IMR-90 (cell line): ENCODE measurements around the gene SGSH. TPM values are rescaled to one million over a fixed set of nuclear protein-coding genes. Genes with fewer than 3 reads are reported as not detected.
A peak's percentile ranks its signal among the peaks of the same experiment; 100 is the strongest.

ENCODE experiments used
- ATAC-seq: fragments of 200-7000 bp; cut with Tn5 transposase; 2 replicates; pipeline ENCODE4 v1.9.1; 2020; ENCODE audit warnings: low read depth, mild to moderate bottlenecking, moderate library complexity
- BruUV-seq: library from RNA; stranded (reverse); fragments of 400-500 nt; replicated peaks from 2 replicates; lab custom pipeline; 2021; lab: Mats Ljungman, UMichigan
- CTCF ChIA-PET: fragments of 300-600 bp; formaldehyde crosslinking; extraction: SDS; loops from one replicate; lab custom pipeline; 2021; ENCODE audit warnings: antibody characterized with exemption; lab: Yijun Ruan, JAX
- POLR2A ChIA-PET: fragments of 300-600 bp; sonication (Branson Sonifier 250); formaldehyde crosslinking; loops from one replicate; lab custom pipeline; 2022; ENCODE audit warnings: antibody characterized with exemption; ENCODE audit not compliant: unreplicated experiment; lab: Charles Lee
- DNase-seq: peaks from one replicate; pipeline ENCODE4 v3.0.0; 2013
- H2AFZ ChIP-seq: replicated peaks from 2 replicates; pipeline ENCODE3; 2013; ENCODE audit warnings: low read length, mild to moderate bottlenecking; ENCODE audit not compliant: poor library complexity
- H2AK5ac ChIP-seq: 2 replicates; pipeline ENCODE4 v1.6.1; 2013; ENCODE audit warnings: low read depth, low read length, inconsistent platforms
- H2AK9ac ChIP-seq: replicated peaks from 2 replicates; pipeline ENCODE3; 2013; ENCODE audit warnings: mild to moderate bottlenecking, low read depth, low read length, moderate library complexity; ENCODE audit not compliant: poor library complexity
- H2BK120ac ChIP-seq: 2 replicates; pipeline ENCODE4 v1.6.1; 2013; ENCODE audit warnings: low read depth, low read length, inconsistent platforms
- H2BK15ac ChIP-seq: 3 replicates; pipeline ENCODE4 v1.6.1; 2013; ENCODE audit warnings: low read depth, low read length, inconsistent platforms
- H2BK20ac ChIP-seq: 2 replicates; pipeline ENCODE4 v1.6.1; 2013; ENCODE audit warnings: low read depth, mild to moderate bottlenecking, inconsistent platforms, low read length, moderate library complexity
- H2BK5ac ChIP-seq: 2 replicates; pipeline ENCODE4 v1.6.1; 2013; ENCODE audit warnings: mild to moderate bottlenecking, low read depth, low read length, inconsistent platforms; ENCODE audit not compliant: poor library complexity, severe bottlenecking
- H3K14ac ChIP-seq: replicated peaks from 2 replicates; pipeline ENCODE4 v1.6.1; 2013; ENCODE audit warnings: low read depth, low read length, inconsistent platforms
- H3K18ac ChIP-seq: 2 replicates; pipeline ENCODE4 v1.6.1; 2013; ENCODE audit warnings: low read depth, low read length, control low read depth
- H3K23ac ChIP-seq: 2 replicates; pipeline ENCODE4 v1.6.1; 2013; ENCODE audit warnings: low read depth, low read length, inconsistent platforms
- H3K27ac ChIP-seq: 2 replicates; pipeline ENCODE4 v1.5.1; 2013; ENCODE audit warnings: mild to moderate bottlenecking, control low read depth, low read length; ENCODE audit not compliant: insufficient read depth
- H3K27me3 ChIP-seq: 2 replicates; pipeline ENCODE4 v1.6.1; 2013; ENCODE audit warnings: low read length; ENCODE audit not compliant: control insufficient read depth, insufficient read depth
- H3K36me3 ChIP-seq: 2 replicates; pipeline ENCODE4 v1.6.1; 2013; ENCODE audit warnings: low read length, mixed read lengths; ENCODE audit not compliant: control insufficient read depth, insufficient read depth
- H3K4ac ChIP-seq: 2 replicates; pipeline ENCODE4 v1.6.1; 2013; ENCODE audit warnings: low read depth, low read length, inconsistent platforms
- H3K4me1 ChIP-seq: 2 replicates; pipeline ENCODE4 v1.6.1; 2013; ENCODE audit warnings: low read length, mixed read lengths; ENCODE audit not compliant: control insufficient read depth, insufficient read depth
- H3K4me2 ChIP-seq: 2 replicates; pipeline ENCODE4 v1.6.1; 2013; ENCODE audit warnings: low read depth, mild to moderate bottlenecking, control low read depth, low read length, moderate library complexity
- H3K4me3 ChIP-seq: 2 replicates; pipeline ENCODE4 v1.5.1; 2013; ENCODE audit warnings: low read depth, mild to moderate bottlenecking, control low read depth, low read length, moderate library complexity; ENCODE audit not compliant: insufficient read depth
- H3K56ac ChIP-seq: 2 replicates; pipeline ENCODE4 v1.6.1; 2013; ENCODE audit warnings: low read length, inconsistent platforms; ENCODE audit not compliant: insufficient read depth; ENCODE audit errors: extremely low read depth
- H3K79me1 ChIP-seq, 2 experiments: 2 replicates each; pipeline ENCODE4 v1.6.1; 2013; ENCODE audit warnings: low read length in 2 of 2, inconsistent platforms in 1 of 2, low read depth in 1 of 2
- H3K9ac ChIP-seq: 2 replicates; pipeline ENCODE4 v1.6.1; 2013; ENCODE audit warnings: low read depth, low read length, control low read depth
- H3K9me1 ChIP-seq: 2 replicates; pipeline ENCODE4 v1.6.1; 2013; ENCODE audit warnings: low read length, inconsistent platforms; ENCODE audit not compliant: insufficient read depth
- H3K9me3 ChIP-seq: 2 replicates; pipeline ENCODE4 v1.6.1; 2013; ENCODE audit warnings: low read length; ENCODE audit not compliant: control insufficient read depth, insufficient read depth
- H4K20me1 ChIP-seq: 2 replicates; pipeline ENCODE4 v1.6.1; 2013; ENCODE audit warnings: low read length, inconsistent platforms; ENCODE audit not compliant: insufficient read depth
- H4K5ac ChIP-seq: 2 replicates; pipeline ENCODE4 v1.6.1; 2013; ENCODE audit warnings: mild to moderate bottlenecking, low read depth, low read length, control low read depth
- H4K8ac ChIP-seq, 2 experiments: 2 replicates each; pipeline ENCODE4 v1.6.1; 2013; ENCODE audit warnings: low read depth in 2 of 2, low read length in 2 of 2, control low read depth in 1 of 2, inconsistent platforms in 1 of 2
- H4K91ac ChIP-seq: 2 replicates; pipeline ENCODE4 v1.6.1; 2013; ENCODE audit warnings: low read depth, low read length, inconsistent platforms; ENCODE audit not compliant: insufficient read depth
- BHLHE40 ChIP-seq: fragments of 150-350 bp; IDR thresholded peaks from 2 replicates; pipeline ENCODE4 v1.6.1; 2016; ENCODE audit warnings: mild to moderate bottlenecking, low read depth, low read length
- CEBPB ChIP-seq: IDR thresholded peaks from 2 replicates; pipeline ENCODE4 v1.6.1; 2012; ENCODE audit warnings: low read depth, low read length, improper control_type of control experiment
- CHD1 ChIP-seq: IDR thresholded peaks from 2 replicates; pipeline ENCODE4 v1.6.1; 2012; ENCODE audit warnings: low read depth, low read length, improper control_type of control experiment
- CTCF ChIP-seq: conservative IDR thresholded peaks from 2 replicates; pipeline ENCODE4 v1.5.1; 2012; ENCODE audit warnings: mild to moderate bottlenecking, low read depth, low read length, improper control_type of control experiment
- ELK1 ChIP-seq: fragments of 150-350 bp; IDR thresholded peaks from 2 replicates; pipeline ENCODE4 v1.6.1; 2016; ENCODE audit warnings: low read depth, mild to moderate bottlenecking, low read length, moderate library complexity, borderline replicate concordance
- FOS ChIP-seq: fragments of 150-350 bp; IDR thresholded peaks from 2 replicates; pipeline ENCODE4 v1.6.1; 2016; ENCODE audit warnings: low read depth, low read length
- MAFK ChIP-seq: IDR thresholded peaks from 2 replicates; pipeline ENCODE4 v1.6.1; 2012; ENCODE audit warnings: low read depth, low read length, improper control_type of control experiment
- MAZ ChIP-seq: IDR thresholded peaks from 2 replicates; pipeline ENCODE4 v1.6.1; 2012; ENCODE audit warnings: low read depth, mild to moderate bottlenecking, low read length, improper control_type of control experiment, moderate library complexity, borderline replicate concordance
- MXI1 ChIP-seq: IDR thresholded peaks from 2 replicates; pipeline ENCODE4 v1.6.1; 2012; ENCODE audit warnings: low read depth, mild to moderate bottlenecking, low read length, moderate library complexity, borderline replicate concordance
- NFE2L2 ChIP-seq: fragments of 150-350 bp; IDR thresholded peaks from 2 replicates; pipeline ENCODE4 v1.6.1; 2016; ENCODE audit warnings: low read depth, mild to moderate bottlenecking, low read length
- POLR2A ChIP-seq: IDR thresholded peaks from 2 replicates; pipeline ENCODE4 v1.6.1; 2012; ENCODE audit warnings: mild to moderate bottlenecking, low read depth, low read length
- RAD21 ChIP-seq: IDR thresholded peaks from 2 replicates; pipeline ENCODE4 v1.6.1; 2012; ENCODE audit warnings: low read length, improper control_type of control experiment
- RCOR1 ChIP-seq: IDR thresholded peaks from 2 replicates; pipeline ENCODE4 v1.6.1; 2012; ENCODE audit warnings: mild to moderate bottlenecking, low read length, improper control_type of control experiment; ENCODE audit not compliant: insufficient replicate concordance
- SMC3 ChIP-seq: fragments of 150-350 bp; IDR thresholded peaks from 2 replicates; pipeline ENCODE4 v1.6.1; 2016; ENCODE audit warnings: low read depth, mild to moderate bottlenecking, antibody characterized with exemption, low read length, moderate library complexity
- WGBS, 2 experiments: methylation state at CpG; one replicate each; pipeline versions ENCODE4 v1.1.5 to v1.1.7; 2013; ENCODE audit warnings: missing lambda C conversion rate in 2 of 2; ENCODE audit not compliant: insufficient read length in 1 of 2; ENCODE audit errors: extremely low coverage in 2 of 2; 5-methylcytosine and 5-hydroxymethylcytosine counted together
- dilution Hi-C: fragments of 300-500 bp; cut with HindIII; formaldehyde crosslinking; loops from one replicate; pipeline ENCODE4 v1.14.3; 2018; ENCODE audit warnings: low sequenced_read_pairs; ENCODE audit not compliant: unreplicated experiment
- in situ Hi-C: fragments of 300-500 bp; cut with MboI; formaldehyde crosslinking; loops from 3 replicates; pipeline ENCODE4 v1.14.3; 2019; ENCODE audit warnings: low sequenced_read_pairs, inconsistent platforms, mixed read lengths
- intact Hi-C: fragments of 100-400 bp; cut with micrococcal nuclease; formaldehyde crosslinking; loops from 2 replicates; pipeline ENCODE4 v1.10.0; 2022
- polyA plus RNA-seq, 3 experiments: library from polyadenylated mRNA; depleted of rRNA; stranded (reverse); fragments of >200 nt; gene quantifications; 2 replicates each; pipeline ENCODE4 v1.2.3, GENCODE V29; 2012; ENCODE audit warnings: low replicate concordance in 1 of 3
- total RNA-seq: library from RNA; depleted of rRNA; stranded (reverse); fragments of >200 nt; gene quantifications from 2 replicates; pipeline ENCODE4 v1.2.3, GENCODE V29; 2012
- TF ChIP-seq, protein P1 (sequence below): fragments of 150-350 bp; IDR thresholded peaks from 2 replicates; pipeline ENCODE4 v1.6.1; 2017; ENCODE audit warnings: mild to moderate bottlenecking, antibody characterized with exemption, low read length, low read depth

SGSH gene
- total and polyA plus RNA-seq, 2 of the 4 experiments (the other 2 are of a cell fraction): 3.0 to 41.5 TPM

DNA sequence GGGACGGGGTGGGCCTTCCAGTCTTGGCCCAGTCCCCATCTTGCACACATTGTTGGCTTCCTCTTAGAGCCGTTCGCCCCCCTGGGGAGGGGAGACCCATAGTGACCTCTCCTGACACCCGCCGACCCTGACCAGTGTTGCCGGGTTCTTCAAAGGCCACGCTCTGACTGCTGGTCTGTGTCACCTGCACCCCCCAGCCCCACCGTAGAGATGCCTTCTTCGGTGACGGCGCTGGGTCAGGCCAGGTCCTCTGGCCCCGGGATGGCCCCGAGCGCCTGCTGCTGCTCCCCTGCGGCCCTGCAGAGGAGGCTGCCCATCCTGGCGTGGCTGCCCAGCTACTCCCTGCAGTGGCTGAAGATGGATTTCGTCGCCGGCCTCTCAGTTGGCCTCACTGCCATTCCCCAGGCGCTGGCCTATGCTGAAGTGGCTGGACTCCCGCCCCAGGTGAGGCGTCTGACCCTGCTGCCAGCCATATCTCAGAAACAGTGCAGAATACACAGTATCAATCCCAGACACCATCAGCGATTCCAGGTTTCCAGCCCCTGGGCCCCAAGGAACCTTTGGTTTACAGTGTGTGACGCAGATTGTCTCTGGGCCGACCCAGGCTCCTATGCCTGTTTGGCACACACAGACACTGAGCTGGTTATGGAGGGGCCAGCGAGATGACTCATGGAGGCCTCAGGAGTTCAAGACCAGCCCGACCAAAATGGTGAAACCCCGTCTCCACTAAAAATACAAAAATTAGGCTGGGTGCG lies 1.4 kb upstream of the SGSH start:
- Histone ChIP-seq H4K5ac (no peak overlapping the region), H2AFZ (peak overlapping the region; percentile 80), H4K8ac (no peak overlapping the region), H3K4ac (peak overlapping the region; percentile 11), H2AK5ac (peak overlapping the region; percentile 46; the same call in 1 of the 2 replicates), H3K4me2 (peak overlapping the region; percentile 33), H2BK5ac (no peak overlapping the region), H3K56ac (no peak overlapping the region), H3K4me1 (peaks cover 6% of the 10 kb centered on the region; the same call in 1 of the 2 replicates), H3K4me3 (peak overlapping the region; percentile 67), H3K9ac (peak overlapping the region; percentile 40), H3K14ac (no peak overlapping the region), H4K91ac (no peak overlapping the region), H3K27ac (no peak overlapping the region), H2BK120ac (no peak overlapping the region), H3K36me3 (peaks cover 24% of the 10 kb centered on the region), H3K9me3 (no peaks in the 10 kb centered on the region), H2AK9ac (peak overlapping the region; percentile 97), H3K9me1 (peaks cover 28% of the 10 kb centered on the region), H3K27me3 (no peaks in the 10 kb centered on the region), H2BK15ac (no peak overlapping the region), H3K23ac (peak overlapping the region; percentile 17; the same call in 1 of the 2 replicates), H4K20me1 (peaks cover 26% of the 10 kb centered on the region), H3K79me1 (peaks cover 18 to 61% of the 10 kb centered on the region in 2 experiments), H2BK20ac (no peak overlapping the region), H3K18ac (no peak overlapping the region)
- DNase-seq: no peak
- intact Hi-C loops: loop anchor here (5.0 kb wide), 1 partner anchor 41 kb away; the partner anchor contains the start of gene RNF213
- in situ Hi-C loops: no loop called here
- BruUV-seq: no TSS peak
- 65% methylated on average over 20 of the region's 29 CpGs; no CpG with 5 or more reads in 1 of the 2 experiments for whole genome bisulfite sequencing, 2 experiments
- ChIA-PET CTCF (no interaction called here), POLR2A (no interaction called here)
- dilution Hi-C loops: no loop called here
- ATAC-seq: no peak
- no peak for TF ChIP-seq NFE2L2
- no peak for TF ChIP-seq RCOR1
- no peak for TF ChIP-seq FOS
- TF ChIP-seq POLR2A: no peak
- TF ChIP-seq SMC3: no peak
- no peak for TF ChIP-seq ELK1
- TF ChIP-seq MXI1: no peak
- no peak for TF ChIP-seq RAD21
- TF ChIP-seq MAZ: no peak
- no peak for TF ChIP-seq BHLHE40
- TF ChIP-seq MAFK: no peak
- TF ChIP-seq CHD1: no peak
- TF ChIP-seq CTCF: no peak
- no peak for TF ChIP-seq CEBPB
- TF ChIP-seq, protein P1, sequence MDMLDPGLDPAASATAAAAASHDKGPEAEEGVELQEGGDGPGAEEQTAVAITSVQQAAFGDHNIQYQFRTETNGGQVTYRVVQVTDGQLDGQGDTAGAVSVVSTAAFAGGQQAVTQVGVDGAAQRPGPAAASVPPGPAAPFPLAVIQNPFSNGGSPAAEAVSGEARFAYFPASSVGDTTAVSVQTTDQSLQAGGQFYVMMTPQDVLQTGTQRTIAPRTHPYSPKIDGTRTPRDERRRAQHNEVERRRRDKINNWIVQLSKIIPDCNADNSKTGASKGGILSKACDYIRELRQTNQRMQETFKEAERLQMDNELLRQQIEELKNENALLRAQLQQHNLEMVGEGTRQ: no peak
